ENCODE measurements around the gene TMIGD1.

The TMIGD1 gene, protein sequence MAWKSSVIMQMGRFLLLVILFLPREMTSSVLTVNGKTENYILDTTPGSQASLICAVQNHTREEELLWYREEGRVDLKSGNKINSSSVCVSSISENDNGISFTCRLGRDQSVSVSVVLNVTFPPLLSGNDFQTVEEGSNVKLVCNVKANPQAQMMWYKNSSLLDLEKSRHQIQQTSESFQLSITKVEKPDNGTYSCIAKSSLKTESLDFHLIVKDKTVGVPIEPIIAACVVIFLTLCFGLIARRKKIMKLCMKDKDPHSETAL

GRCh38 chr17:30333503-30334360 is at the start of gene TMIGD1:
TMIGD1 (minus strand) TSS chr17:30334057; CDS start chr17:30332133, 1,924 bp downstream.
- no peak within 1 kb of the TSS for H3K4me3 Mint-ChIP-seq
- no peak within 1 kb of the TSS for H3K27ac Mint-ChIP-seq
- no peaks in the 10 kb centered on the region for H3K9me3 Mint-ChIP-seq
- CTCF ChIA-PET = interaction anchor here (0.9 to 8.8 kb wide), 8 partner anchors 12 to 240 kb away, joined by 3 to 131 read pairs (median 6); partner anchors contain the start of gene BLMH
- no peak for DNase-seq
- peaks cover 47% of the 10 kb centered on the region for H3K4me1 Mint-ChIP-seq
- H3K36me3 Mint-ChIP-seq = no peaks in the 10 kb centered on the region
- peaks cover 20% of the 10 kb centered on the region for H3K27me3 Mint-ChIP-seq

DNA sequence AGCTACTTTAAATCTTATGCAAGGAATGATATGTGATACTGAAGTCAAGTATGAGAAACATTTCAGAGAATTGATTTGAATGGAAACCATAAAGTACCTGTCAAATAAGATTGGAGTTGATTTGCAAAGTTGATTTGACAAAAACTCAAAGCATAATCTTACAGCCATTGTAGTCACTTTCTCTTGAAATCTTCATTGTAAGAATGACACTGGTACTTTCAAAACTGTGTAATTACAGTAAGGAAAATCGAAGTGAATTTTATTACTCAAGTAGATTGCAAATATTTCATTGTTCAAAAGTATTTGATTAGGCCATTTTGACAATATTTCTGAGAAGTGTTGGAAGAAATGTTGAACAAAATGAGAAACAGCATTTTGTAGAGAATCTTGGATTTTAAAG is 48.5 kb upstream of the TMIGD1 start:
- Mint-ChIP-seq H3K4me3 (no peak overlapping the region), H3K36me3 (peaks cover 10% of the 10 kb centered on the region), H3K27me3 (peaks cover 2% of the 10 kb centered on the region), H3K27ac (no peak overlapping the region), H3K9me3 (no peaks in the 10 kb centered on the region), H3K4me1 (peaks cover 39% of the 10 kb centered on the region)
- CTCF ChIA-PET = no interaction called here
- no peak for DNase-seq

DNA sequence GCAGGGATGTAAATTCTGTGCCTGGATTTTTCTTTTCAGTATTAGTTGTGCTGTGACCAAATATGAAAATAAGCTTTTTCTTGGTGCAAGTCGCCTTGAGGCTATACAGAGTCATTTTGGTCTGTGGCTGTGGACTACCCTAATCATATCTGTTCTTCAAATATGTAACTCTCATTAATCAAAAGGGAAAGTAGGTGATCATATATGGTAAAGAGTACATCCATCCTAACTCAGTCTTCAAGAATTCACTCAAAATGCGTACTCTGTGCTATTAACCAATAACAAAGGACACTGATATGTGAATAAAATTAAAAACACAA is 47.4 kb upstream of the TMIGD1 start:
- peaks cover 48% of the 10 kb centered on the region for H3K4me1 Mint-ChIP-seq
- H3K27ac Mint-ChIP-seq = no peak overlapping the region
- no peaks in the 10 kb centered on the region for H3K9me3 Mint-ChIP-seq
- H3K36me3 Mint-ChIP-seq = peaks cover 9% of the 10 kb centered on the region
- no peak for DNase-seq
- H3K4me3 Mint-ChIP-seq = peak overlapping the region; percentile 29
- CTCF ChIA-PET = interaction anchor here (0.7 to 1.7 kb wide), 3 partner anchors 19 to 257 kb away, joined by 3 to 4 read pairs (median 3); no protein-coding TSS in a partner anchor
- peaks cover 7% of the 10 kb centered on the region for H3K27me3 Mint-ChIP-seq

GRCh38 chr17:30380643-30381339 is 46.9 kb upstream of the TMIGD1 start:
- H3K36me3 Mint-ChIP-seq = peaks cover 9% of the 10 kb centered on the region
- peak overlapping the region; percentile 5 for H3K27ac Mint-ChIP-seq
- CTCF ChIA-PET = interaction anchor here (0.7 to 1.7 kb wide), 3 partner anchors 18 to 257 kb away, joined by 3 to 4 read pairs (median 3); no protein-coding TSS in a partner anchor
- peaks cover 48% of the 10 kb centered on the region for H3K4me1 Mint-ChIP-seq
- no peaks in the 10 kb centered on the region for H3K9me3 Mint-ChIP-seq
- DNase-seq = no peak
- peaks cover 7% of the 10 kb centered on the region for H3K27me3 Mint-ChIP-seq
- peak overlapping the region; percentile 29 for H3K4me3 Mint-ChIP-seq

DNA sequence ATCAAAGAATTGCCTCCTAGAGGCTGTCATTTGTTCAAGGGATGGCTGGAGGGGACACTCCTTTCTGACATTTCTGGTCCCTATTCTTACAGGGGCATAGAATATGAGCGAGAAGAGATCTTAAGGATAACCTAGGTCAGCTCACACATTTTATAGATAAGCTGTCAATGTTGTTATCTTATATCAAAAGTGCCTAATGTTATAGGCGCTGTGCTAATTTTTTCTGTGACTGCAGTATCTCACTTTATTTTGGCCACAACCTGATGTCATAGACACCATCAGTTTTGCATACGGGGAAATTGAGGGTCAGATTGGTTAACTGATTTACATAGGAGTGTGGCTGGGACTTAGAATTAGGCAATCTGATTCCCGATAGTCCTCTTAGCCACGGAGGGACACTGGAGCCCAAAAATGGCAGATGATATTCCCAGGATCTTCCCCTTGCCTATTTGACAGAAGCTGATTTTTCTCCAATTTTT is 46.1 kb upstream of the TMIGD1 start:
- peaks cover 48% of the 10 kb centered on the region for H3K4me1 Mint-ChIP-seq
- no peak for DNase-seq
- CTCF ChIA-PET = interaction anchor here (1.7 kb wide), 1 partner anchor 18 kb away, joined by 4 read pairs; no protein-coding TSS in a partner anchor
- H3K27ac Mint-ChIP-seq = peak overlapping the region; percentile 0
- no peaks in the 10 kb centered on the region for H3K9me3 Mint-ChIP-seq
- peak overlapping the region; percentile 69 for H3K4me3 Mint-ChIP-seq
- peaks cover 7% of the 10 kb centered on the region for H3K27me3 Mint-ChIP-seq
- peaks cover 4% of the 10 kb centered on the region for H3K36me3 Mint-ChIP-seq

DNA sequence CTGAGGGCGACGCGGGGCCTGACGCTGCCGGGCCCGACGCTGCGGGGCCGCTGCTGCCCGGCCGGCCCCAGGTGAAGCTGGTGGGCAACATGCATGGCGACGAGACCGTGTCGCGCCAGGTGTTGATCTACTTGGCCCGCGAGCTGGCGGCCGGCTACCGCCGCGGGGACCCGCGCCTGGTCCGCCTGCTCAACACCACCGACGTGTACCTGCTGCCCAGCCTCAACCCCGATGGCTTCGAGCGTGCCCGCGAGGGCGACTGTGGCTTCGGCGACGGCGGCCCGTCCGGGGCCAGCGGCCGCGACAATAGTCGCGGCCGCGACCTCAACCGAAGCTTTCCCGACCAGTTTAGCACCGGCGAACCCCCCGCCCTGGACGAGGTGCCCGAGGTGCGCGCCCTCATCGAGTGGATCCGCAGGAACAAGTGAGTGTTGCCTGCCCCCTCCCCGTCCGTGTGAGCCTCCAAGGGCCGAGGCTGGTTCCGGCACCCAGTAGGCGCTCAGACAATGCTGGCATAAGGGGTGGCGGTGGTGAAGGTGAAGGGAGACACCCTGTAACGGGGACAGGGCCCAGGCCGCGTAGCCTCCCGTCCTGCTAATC is 45.5 kb upstream of the TMIGD1 start:
- no peaks in the 10 kb centered on the region for H3K9me3 Mint-ChIP-seq
- H3K27ac Mint-ChIP-seq = peak overlapping the region; percentile 0
- peaks cover 2% of the 10 kb centered on the region for H3K36me3 Mint-ChIP-seq
- H3K4me1 Mint-ChIP-seq = peaks cover 48% of the 10 kb centered on the region
- peaks cover 11% of the 10 kb centered on the region for H3K27me3 Mint-ChIP-seq
- peak overlapping the region; percentile 69 for H3K4me3 Mint-ChIP-seq
- CTCF ChIA-PET = interaction anchor here (1.7 kb wide), 1 partner anchor 17 kb away, joined by 4 read pairs; no protein-coding TSS in a partner anchor
- DNase-seq = peak; percentile 52

- CTCF ChIA-PET = no interaction called here
- peaks cover 2% of the 10 kb centered on the region for H3K36me3 Mint-ChIP-seq
- H3K27me3 Mint-ChIP-seq = peaks cover 14% of the 10 kb centered on the region
- no peaks in the 10 kb centered on the region for H3K9me3 Mint-ChIP-seq
- peak within 1 kb of the TSS; percentile 94 for H3K27ac Mint-ChIP-seq
- peaks cover 48% of the 10 kb centered on the region for H3K4me1 Mint-ChIP-seq
- DNase-seq = peak; percentile 97
- H3K4me3 Mint-ChIP-seq = peak within 1 kb of the TSS; percentile 76
Observed at GRCh38 chr17:30378825-30379302, 45.0 kb upstream of the TMIGD1 start, which contains the start of gene CPD. CPD (plus strand) TSS chr17:30378927; CDS start chr17:30378981, 54 bp downstream.

DNA sequence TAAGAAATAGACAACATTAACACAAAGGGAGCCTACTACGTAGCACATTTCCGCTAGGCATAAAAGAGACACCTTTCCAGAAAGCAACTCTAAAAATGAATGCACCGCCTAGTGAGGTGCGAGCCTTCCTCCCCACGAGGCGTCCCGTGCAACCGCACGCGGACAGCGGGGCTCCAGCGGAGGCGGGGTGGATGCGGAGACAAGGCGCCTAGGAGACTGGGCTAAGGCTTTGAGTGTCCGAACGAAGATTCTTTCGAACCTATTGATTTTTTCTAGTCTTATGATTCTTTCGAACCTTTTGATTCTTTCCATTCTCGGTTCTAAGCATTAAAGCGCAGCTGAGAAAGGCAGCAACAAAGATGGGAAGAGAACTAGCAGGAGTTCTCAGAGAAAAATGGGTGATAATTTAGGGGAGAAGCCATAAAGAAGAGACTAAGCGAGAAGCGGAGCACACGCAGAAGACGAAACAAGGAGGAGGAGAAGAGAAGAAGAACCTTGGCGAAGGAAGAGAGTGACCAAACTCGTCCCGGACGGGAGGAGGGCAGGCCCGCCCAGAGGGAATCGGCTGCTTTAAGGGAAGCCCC is 44.5 kb upstream of the TMIGD1 start:
- H3K27me3 Mint-ChIP-seq = peaks cover 15% of the 10 kb centered on the region
- CTCF ChIA-PET = interaction anchor here (0.9 kb wide), 1 partner anchor 13 kb away, joined by 4 read pairs; no protein-coding TSS in a partner anchor
- DNase-seq = peak; percentile 71

GRCh38 chr17:30377574-30378240 is 43.9 kb upstream of the TMIGD1 start:
- Mint-ChIP-seq H3K9me3 (no peaks in the 10 kb centered on the region), H3K4me3 (peak overlapping the region; percentile 76), H3K4me1 (peaks cover 43% of the 10 kb centered on the region), H3K36me3 (peaks cover 2% of the 10 kb centered on the region), H3K27me3 (peaks cover 15% of the 10 kb centered on the region), H3K27ac (peak overlapping the region; percentile 94)
- CTCF ChIA-PET = interaction anchor here (0.9 to 1.0 kb wide), 2 partner anchors 12 to 14 kb away, joined by 3 to 4 read pairs; no protein-coding TSS in a partner anchor
- no peak for DNase-seq

More for the DNA sequence above, 44.5 kb upstream of the TMIGD1 start:
- H3K9me3 Mint-ChIP-seq = no peaks in the 10 kb centered on the region
- H3K27ac Mint-ChIP-seq = peak overlapping the region; percentile 94
- peaks cover 48% of the 10 kb centered on the region for H3K4me1 Mint-ChIP-seq
- H3K4me3 Mint-ChIP-seq = peak overlapping the region; percentile 76
- H3K36me3 Mint-ChIP-seq = peaks cover 2% of the 10 kb centered on the region

- Mint-ChIP-seq H3K9me3 (no peaks in the 10 kb centered on the region), H3K4me3 (no peak overlapping the region)
- no peak for DNase-seq
Observed at GRCh38 chr17:30376621-30377452, 43.0 kb upstream of the TMIGD1 start.

DNA sequence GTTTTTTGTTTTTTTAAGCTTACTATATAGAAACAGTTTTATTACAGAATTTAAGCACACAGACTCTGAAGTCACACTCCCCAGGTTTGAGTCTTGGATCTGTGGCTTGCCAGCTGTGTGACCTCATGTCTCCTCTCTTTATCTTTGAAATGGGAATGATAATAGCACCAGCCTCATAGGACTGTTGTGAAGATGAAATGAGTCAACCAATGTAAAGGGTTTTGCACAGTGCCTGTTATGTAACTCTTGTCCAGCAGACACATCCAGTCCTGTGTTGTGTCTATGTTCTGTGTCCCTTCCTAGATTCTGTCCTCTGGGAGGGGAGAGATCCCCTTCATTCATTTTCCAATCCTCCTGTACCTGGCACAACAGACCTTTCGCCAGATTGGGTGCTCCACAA is 41.8 kb upstream of the TMIGD1 start:
- Mint-ChIP-seq H3K27me3 (peaks cover 15% of the 10 kb centered on the region), H3K4me3 (no peak overlapping the region), H3K36me3 (peaks cover 2% of the 10 kb centered on the region), H3K4me1 (peaks cover 30% of the 10 kb centered on the region), H3K27ac (no peak overlapping the region), H3K9me3 (no peaks in the 10 kb centered on the region)
- CTCF ChIA-PET = no interaction called here
- DNase-seq = no peak

More at GRCh38 chr17:30376621-30377452, 43.0 kb upstream of the TMIGD1 start:
- Mint-ChIP-seq H3K4me1 (peaks cover 40% of the 10 kb centered on the region), H3K36me3 (peaks cover 2% of the 10 kb centered on the region), H3K27ac (peak overlapping the region; percentile 94), H3K27me3 (peaks cover 15% of the 10 kb centered on the region)
- CTCF ChIA-PET = interaction anchor here (0.9 to 1.0 kb wide), 2 partner anchors 11 to 14 kb away, joined by 3 to 4 read pairs; no protein-coding TSS in a partner anchor

DNA sequence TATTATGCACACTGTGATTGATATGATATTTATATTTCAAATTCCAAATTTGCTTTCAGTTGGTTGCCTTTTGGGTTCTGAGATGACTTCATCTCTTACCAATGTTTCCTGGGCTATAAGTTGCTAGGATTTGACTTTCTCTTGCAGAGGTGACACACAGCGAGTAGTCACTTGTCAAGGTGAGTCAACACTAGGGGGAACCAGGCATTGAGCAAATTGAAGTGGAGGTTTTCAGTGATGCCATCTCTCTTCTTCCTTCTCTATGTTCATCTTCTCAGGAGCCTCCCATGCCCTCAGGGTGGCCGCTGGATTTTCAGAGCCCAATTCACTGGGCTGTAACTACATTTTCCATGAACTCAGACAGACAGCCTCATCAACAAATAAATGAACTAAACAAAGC is 38.9 kb upstream of the TMIGD1 start:
- CTCF ChIA-PET = interaction anchor here (1.0 to 1.3 kb wide), 2 partner anchors 16 to 267 kb away, joined by 3 read pairs; no protein-coding TSS in a partner anchor
- H3K36me3 Mint-ChIP-seq = peaks cover 2% of the 10 kb centered on the region
- H3K9me3 Mint-ChIP-seq = no peaks in the 10 kb centered on the region
- no peak overlapping the region for H3K27ac Mint-ChIP-seq
- DNase-seq = no peak
- H3K4me1 Mint-ChIP-seq = peaks cover 13% of the 10 kb centered on the region
- no peak overlapping the region for H3K4me3 Mint-ChIP-seq
- peaks cover 15% of the 10 kb centered on the region for H3K27me3 Mint-ChIP-seq
